Progenitor cell of endocrine pancreas (in vitro differentiated cells): ENCODE data around the gene ETFB. TPM values are rescaled to one million over a fixed set of nuclear protein-coding genes. Genes with fewer than 3 reads are reported as not detected.

ENCODE experiments used
- DNase-seq: peaks from one replicate; pipeline ENCODE4 v3.0.0; 2021; ENCODE audit warnings: low spot score; ENCODE audit not compliant: unreplicated experiment
- H3K27ac Mint-ChIP-seq: 2 replicates; pipeline ENCODE4 v1.8.0; 2021; ENCODE audit warnings: mild to moderate bottlenecking, moderate library complexity, mixed read lengths
- H3K27me3 Mint-ChIP-seq: 2 replicates; pipeline ENCODE4 v1.8.0; 2021; ENCODE audit warnings: mixed read lengths
- H3K36me3 Mint-ChIP-seq: 2 replicates; pipeline ENCODE4 v1.8.0; 2022; ENCODE audit warnings: mixed read lengths; ENCODE audit not compliant: insufficient read depth
- H3K4me1 Mint-ChIP-seq: 2 replicates; pipeline ENCODE4 v1.8.0; 2021; ENCODE audit warnings: low read depth, mixed read lengths
- H3K4me3 Mint-ChIP-seq: 2 replicates; pipeline ENCODE4 v1.8.0; 2021; ENCODE audit warnings: low read depth, mild to moderate bottlenecking, moderate library complexity, mixed read lengths
- H3K9me3 Mint-ChIP-seq: 2 replicates; pipeline ENCODE4 v1.8.0; 2021; ENCODE audit warnings: low read depth, mixed read lengths
- CTCF ChIP-seq: fragments of 200-600 bp; sonication (generic); IDR thresholded peaks from one replicate; pipeline ENCODE4 v1.5.0; 2021; ENCODE audit warnings: antibody characterized with exemption, mild to moderate bottlenecking; ENCODE audit not compliant: unreplicated experiment
- total RNA-seq: library from RNA; stranded (reverse); gene quantifications from 2 replicates; pipeline ENCODE4 v1.2.1, GENCODE V29; 2021

The ETFB gene
- total RNA-seq, 1 donor from 2014 or later = 63.2 TPM

DNA sequence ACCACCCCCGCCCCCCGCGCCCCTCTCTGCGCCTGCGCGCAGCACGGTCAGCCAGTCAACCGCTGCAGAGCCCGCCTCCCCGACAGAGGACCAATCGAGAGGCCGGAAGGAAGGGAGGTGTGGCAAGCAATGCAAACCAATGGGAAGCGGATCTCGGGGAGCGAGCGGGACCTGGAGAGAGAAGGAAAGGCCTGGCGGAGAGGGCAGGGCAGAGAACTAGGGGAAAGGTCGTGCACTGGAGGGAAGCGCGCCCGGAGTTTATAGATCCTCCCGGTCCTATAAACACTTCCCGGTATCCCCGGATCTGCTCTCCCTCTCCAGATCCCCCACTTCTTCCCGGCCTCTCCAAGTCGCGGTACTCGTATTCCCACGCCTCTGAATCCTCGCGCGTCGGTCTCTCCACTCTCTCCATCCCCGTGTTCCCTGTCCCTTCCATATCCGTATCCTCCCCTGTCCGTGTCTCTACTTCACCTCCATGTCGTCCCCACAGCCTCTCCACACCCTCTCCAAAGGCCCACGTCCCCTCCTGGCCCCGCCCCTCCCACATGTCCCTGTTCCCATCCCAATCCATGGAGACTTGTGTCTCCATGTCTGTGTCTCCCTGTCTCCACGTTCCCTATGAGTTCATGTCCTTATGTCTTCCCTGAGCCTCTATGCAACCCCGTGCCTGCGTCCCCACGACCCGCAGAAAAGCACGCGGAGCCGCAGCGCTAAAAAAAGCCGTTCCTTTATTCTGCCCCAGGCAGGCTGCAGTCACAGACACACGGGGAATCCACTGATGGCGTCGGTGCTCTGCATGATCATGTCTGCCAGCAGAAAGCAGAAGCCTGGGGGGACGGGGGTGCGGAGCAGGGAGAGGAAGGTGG is 434 bp upstream of the ETFB start:
- DNase-seq = peak; percentile 92
- peak overlapping the region; percentile 96 for H3K4me3 Mint-ChIP-seq
- H3K27ac Mint-ChIP-seq = peak overlapping the region; percentile 100
- no peak for TF ChIP-seq CTCF
- H3K9me3 Mint-ChIP-seq = no peaks in the 10 kb centered on the region
- peaks cover 14% of the 10 kb centered on the region for H3K27me3 Mint-ChIP-seq
- peaks cover 38% of the 10 kb centered on the region for H3K4me1 Mint-ChIP-seq
- no peaks in the 10 kb centered on the region for H3K36me3 Mint-ChIP-seq

GRCh38 chr19:51365211-51365964 is 800 bp downstream of the ETFB start:
- Mint-ChIP-seq H3K27me3 (peaks cover 3% of the 10 kb centered on the region), H3K4me3 (peak overlapping the region; percentile 96), H3K4me1 (peaks cover 38% of the 10 kb centered on the region), H3K36me3 (no peaks in the 10 kb centered on the region), H3K9me3 (no peaks in the 10 kb centered on the region), H3K27ac (peak overlapping the region; percentile 98)
- no peak for DNase-seq
- TF ChIP-seq CTCF = no peak

DNA sequence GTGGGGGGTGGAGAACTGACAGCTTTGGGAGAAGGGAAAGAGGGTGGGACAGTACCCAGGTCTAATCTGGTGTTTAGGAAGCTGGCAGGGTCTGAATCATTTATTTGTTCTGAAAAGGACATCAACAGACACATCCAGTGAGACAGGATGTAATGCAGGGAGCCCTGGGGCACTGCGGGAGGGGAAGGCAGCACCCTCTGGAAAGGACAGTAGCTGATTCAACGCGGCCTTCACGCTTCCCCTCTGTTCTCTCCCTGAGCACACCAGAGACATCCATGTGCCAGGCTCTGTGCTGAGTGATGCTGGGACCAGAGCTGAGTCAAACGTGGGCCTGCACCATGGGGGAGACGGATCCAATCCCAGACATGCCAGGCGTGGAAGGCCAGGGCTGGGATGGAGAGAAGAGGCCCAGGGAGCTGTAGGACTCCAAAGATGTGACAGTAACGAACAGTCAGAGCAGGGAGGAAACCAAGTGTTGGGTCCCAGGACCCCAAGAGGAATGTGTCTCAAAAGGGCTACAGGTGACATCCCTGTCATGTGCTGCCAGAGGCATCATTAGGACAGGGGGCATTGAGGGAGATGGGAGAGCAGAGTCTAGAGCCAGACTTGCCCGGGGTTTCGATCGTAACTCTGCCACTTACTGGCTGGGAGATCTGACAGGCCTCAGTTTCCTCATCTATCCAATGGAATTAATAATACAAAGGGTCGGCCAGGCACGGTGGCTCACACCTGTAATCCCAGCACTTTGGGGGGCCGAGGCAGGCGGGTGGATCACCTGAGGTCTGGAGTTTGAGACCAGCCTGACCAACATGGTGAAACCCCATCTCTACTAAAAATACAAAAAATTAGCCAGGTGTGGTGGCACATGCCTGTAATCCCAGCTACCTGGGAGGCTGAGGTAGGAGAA is 1.7 kb downstream of the ETFB start:
- Mint-ChIP-seq H3K36me3 (no peaks in the 10 kb centered on the region), H3K4me1 (peaks cover 38% of the 10 kb centered on the region), H3K4me3 (peak overlapping the region; percentile 22), H3K27me3 (no peaks in the 10 kb centered on the region), H3K9me3 (no peaks in the 10 kb centered on the region), H3K27ac (peak overlapping the region; percentile 29)
- DNase-seq = no peak
- no peak for TF ChIP-seq CTCF

DNA sequence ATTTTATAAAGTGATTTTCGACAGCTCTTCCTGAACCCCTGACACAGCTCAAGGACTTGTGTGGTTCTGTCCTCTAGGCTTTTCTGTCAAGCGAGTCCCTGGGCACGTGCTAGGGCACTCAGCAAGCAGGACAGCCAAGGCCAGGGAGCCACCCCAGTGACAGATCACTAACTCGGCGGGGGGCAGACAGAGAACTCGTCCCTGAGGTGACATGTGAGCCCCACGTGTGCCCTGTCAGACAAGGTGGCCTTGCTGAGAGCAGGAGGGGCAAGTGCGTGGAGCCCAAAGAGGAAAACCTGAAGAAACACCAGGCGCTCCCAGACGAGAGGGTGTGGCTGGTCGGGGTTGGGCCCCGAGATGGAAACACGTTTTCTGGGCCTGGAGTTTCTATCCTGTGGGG is 4.9 kb downstream of the ETFB start:
- Mint-ChIP-seq H3K4me1 (peaks cover 33% of the 10 kb centered on the region), H3K4me3 (no peak overlapping the region), H3K9me3 (no peaks in the 10 kb centered on the region)

More for the DNA sequence above, 4.9 kb downstream of the ETFB start:
- H3K27me3 Mint-ChIP-seq = no peaks in the 10 kb centered on the region
- no peak for DNase-seq
- TF ChIP-seq CTCF = no peak
- H3K36me3 Mint-ChIP-seq = no peaks in the 10 kb centered on the region
- H3K27ac Mint-ChIP-seq = no peak overlapping the region
